ENCODE results near the gene SUGCT.
"Not testable (repeated sequence)": the region's sequence is repeated elsewhere in the genome, so short reads cannot be mapped to it uniquely, and the experiment has no call there.

GRCh38 chr7:40139891-40140290, 5.1 kb downstream of the SUGCT start:
- not testable (repeated sequence) for TF ChIP-seq EP300 (IDR thresholded peaks at IDR 0.05); CTCF (IDR thresholded peaks at IDR 0.05); POLR2A (IDR thresholded peaks at IDR 0.05; ENCODE audit: low read depth)

All from esophagus muscularis mucosa (tissue), 4 donors.